A549 (cell line): ENCODE results near the gene TRAM2. TPM values are rescaled to one million over a fixed set of nuclear protein-coding genes. Genes with fewer than 3 reads are reported as not detected.

Source experiments
- ATAC-seq, 2 experiments: fragments of 200-7000 bp in 1 of 2; fragments of >200 bp in 1 of 2; cut with Nextera tagmentation in 1 of 2; cut with Tn5 transposase in 1 of 2; 3 replicates each; pipeline versions ENCODE4 v1.8.0 to v1.9.1; 2018 to 2020; ENCODE audit warnings: mild to moderate bottlenecking in 1 of 2, moderate library complexity in 1 of 2
- CTCF ChIA-PET: fragments of 300-600 bp; sonication (Branson Sonifier 250); formaldehyde crosslinking; extraction: SDS; loops from one replicate; lab custom pipeline; 2021; ENCODE audit warnings: antibody characterized with exemption, inconsistent platforms; lab: Yijun Ruan, JAX
- POLR2A ChIA-PET: fragments of 350-600 bp; formaldehyde crosslinking; extraction: SDS; loops from one replicate; lab custom pipeline; 2021; ENCODE audit warnings: antibody characterized with exemption, inconsistent platforms; lab: Yijun Ruan, JAX
- DNase-seq, 2 experiments: peaks; one replicate each; pipeline versions ENCODE4 v3.0.0 to v3.0.0-alpha.2; 2011 to 2016; ENCODE audit warnings: low read depth in 1 of 2, low spot score in 1 of 2
- FAIRE-seq: peaks from 2 replicates; lab custom pipeline; 2011; peaks lifted over from hg19 to GRCh38; lab: Jason Lieb, UNC
- H3K27ac ChIP-seq, 2 experiments: fragments of >200 bp; sonication (Bioruptor Twin); formaldehyde crosslinking; 3 replicates each; pipeline ENCODE4 v1.5.1; 2016 to 2017
- H3K4me1 ChIP-seq: fragments of >200 bp; sonication (Bioruptor Twin); formaldehyde crosslinking; 3 replicates; pipeline ENCODE4 v1.6.1; 2016
- H3K4me2 ChIP-seq: fragments of >200 bp; sonication (Bioruptor Twin); formaldehyde crosslinking; 3 replicates; pipeline ENCODE4 v1.6.1; 2016
- H3K4me3 ChIP-seq: fragments of >200 bp; sonication (Bioruptor Twin); formaldehyde crosslinking; 3 replicates; pipeline ENCODE4 v1.5.1; 2016
- H3K9me3 ChIP-seq: fragments of >200 bp; sonication (Bioruptor Twin); formaldehyde crosslinking; 3 replicates; pipeline ENCODE4 v1.6.1; 2016
- ATOH8 ChIP-seq: fragments of 250-450 bp; sonication (Bioruptor Pico); IDR thresholded peaks from 2 replicates; pipeline ENCODE4 v1.5.0; 2020; ENCODE audit warnings: low read depth, mild to moderate bottlenecking, moderate library complexity
- BCL3 ChIP-seq: fragments of >200 bp; sonication (Bioruptor Twin); formaldehyde crosslinking; IDR thresholded peaks from 3 replicates; pipeline ENCODE4 v1.6.1; 2016
- CBX2 ChIP-seq: fragments of 200-600 bp; sonication (generic); IDR thresholded peaks from 2 replicates; pipeline ENCODE4 v1.6.1; 2016; ENCODE audit warnings: low read depth, mild to moderate bottlenecking, borderline replicate concordance
- CBX8 ChIP-seq: fragments of 200-600 bp; sonication (generic); IDR thresholded peaks from 2 replicates; pipeline ENCODE4 v1.6.1; 2016
- EHMT2 ChIP-seq: fragments of 200-600 bp; sonication (generic); IDR thresholded peaks from 2 replicates; pipeline ENCODE4 v1.6.1; 2016; ENCODE audit warnings: antibody characterized with exemption, low read depth, mild to moderate bottlenecking, moderate library complexity
- GATA3 ChIP-seq: IDR thresholded peaks from 2 replicates; pipeline ENCODE4 v1.6.1; 2012; ENCODE audit warnings: borderline replicate concordance
- HOXB5 ChIP-seq: fragments of 250-450 bp; sonication (Bioruptor Pico); IDR thresholded peaks from 2 replicates; pipeline ENCODE4 v1.5.0; 2020; ENCODE audit warnings: mild to moderate bottlenecking, moderate library complexity
- JUN ChIP-seq, 2 experiments: fragments of >200 bp; sonication (Bioruptor Twin); formaldehyde crosslinking; IDR thresholded peaks; 2 replicates in 1 of 2; 3 replicates in 1 of 2; pipeline ENCODE4 v1.6.1; 2016 to 2017
- KDM1A ChIP-seq: fragments of 200-600 bp; sonication (generic); IDR thresholded peaks from 2 replicates; pipeline ENCODE4 v1.6.1; 2016; ENCODE audit warnings: low read depth, mild to moderate bottlenecking
- KDM5A ChIP-seq: fragments of 200-600 bp; sonication (generic); IDR thresholded peaks from 2 replicates; pipeline ENCODE4 v1.6.1; 2016; ENCODE audit warnings: antibody characterized with exemption, mild to moderate bottlenecking
- MAFK ChIP-seq: fragments of 450-650 bp; IDR thresholded peaks from 2 replicates; pipeline ENCODE4 v1.6.1; 2014; ENCODE audit not compliant: partially characterized antibody
- MAZ ChIP-seq: fragments of 150-350 bp; IDR thresholded peaks from 2 replicates; pipeline ENCODE4 v1.6.1; 2014; ENCODE audit warnings: antibody characterized with exemption, low read depth, low read length, borderline replicate concordance
- MYC ChIP-seq: IDR thresholded peaks from 2 replicates; pipeline ENCODE4 v1.6.1; 2012; ENCODE audit warnings: mild to moderate bottlenecking, inconsistent platforms, low read length, improper control_type of control experiment, borderline replicate concordance
- NFE2L2 ChIP-seq: fragments of 150-350 bp; conservative IDR thresholded peaks from 2 replicates; pipeline ENCODE4 v1.6.1; 2014; ENCODE audit warnings: low read length
- NR3C1 ChIP-seq: fragments of >200 bp; sonication (Bioruptor Twin); formaldehyde crosslinking; IDR thresholded peaks from 3 replicates; pipeline ENCODE4 v1.6.1; 2017
- POLR2A ChIP-seq: IDR thresholded peaks from 2 replicates; pipeline ENCODE4 v1.6.1; 2012; ENCODE audit warnings: mild to moderate bottlenecking, low read length
- RAD21 ChIP-seq, 2 experiments: fragments of >200 bp in 1 of 2; sonication (Bioruptor Twin) in 1 of 2; formaldehyde crosslinking in 1 of 2; IDR thresholded peaks in 1 of 2; conservative IDR thresholded peaks in 1 of 2; 2 replicates in 1 of 2; 3 replicates in 1 of 2; pipeline ENCODE4 v1.6.1; 2012 to 2018; ENCODE audit warnings: inconsistent platforms in 1 of 2
- RCOR1 ChIP-seq: fragments of 150-350 bp; IDR thresholded peaks from 2 replicates; pipeline ENCODE4 v1.6.1; 2014; ENCODE audit warnings: antibody characterized with exemption, low read length, low read depth
- RFX5 ChIP-seq: fragments of 450-650 bp; IDR thresholded peaks from 2 replicates; pipeline ENCODE4 v1.7.1; 2014; ENCODE audit warnings: antibody characterized with exemption, mild to moderate bottlenecking, moderate library complexity
- TFCP2L1 ChIP-seq: fragments of 250-450 bp; sonication (Bioruptor Pico); IDR thresholded peaks from 2 replicates; pipeline ENCODE4 v1.5.0; 2021; ENCODE audit warnings: mild to moderate bottlenecking
- TP53 ChIP-seq: fragments of 250-450 bp; sonication (Bioruptor Pico); IDR thresholded peaks from 2 replicates; pipeline ENCODE4 v1.5.0; 2021; ENCODE audit warnings: mild to moderate bottlenecking, moderate library complexity
- WGBS: methylation state at CpG from one replicate; pipeline ENCODE4 v1.1.6; 2017; ENCODE audit errors: missing lambda C conversion rate; 5-methylcytosine and 5-hydroxymethylcytosine counted together
- polyA plus RNA-seq, 4 experiments: library from polyadenylated mRNA; depleted of rRNA in 3 of 4; stranded (reverse); fragments of >200 nt; fragmentation: RNase III in 1 of 4; extraction: RNeasy Plus Mini Kit Qiagen cat#74134 plus additional on column Dnase treatment in 1 of 4; gene quantifications; 2 replicates in 3 of 4; 3 replicates in 1 of 4; pipeline ENCODE4 v1.2.3, GENCODE V29; 2011 to 2017
- TF ChIP-seq, protein P1 (sequence below): IDR thresholded peaks from 2 replicates; pipeline ENCODE4 v1.6.1; 2012
- TF ChIP-seq, protein P2 (sequence below): fragments of >200 bp; sonication (Bioruptor Twin); formaldehyde crosslinking; IDR thresholded peaks from 3 replicates; pipeline ENCODE4 v1.5.1; 2016
- TF ChIP-seq, protein P3 (sequence below): fragments of 200-600 bp; sonication (generic); IDR thresholded peaks from 2 replicates; pipeline ENCODE4 v1.6.1; 2016; ENCODE audit warnings: antibody characterized with exemption, mild to moderate bottlenecking, moderate library complexity

TRAM2 gene
- polyA plus RNA-seq, 2 of the 4 experiments (the other 2 are of a cell fraction): 16.4 to 25.4 TPM

- TF ChIP-seq HOXB5 (CRISPR knock-in tag): no peak
- TF ChIP-seq RCOR1: no peak
- TF ChIP-seq, protein P1, sequence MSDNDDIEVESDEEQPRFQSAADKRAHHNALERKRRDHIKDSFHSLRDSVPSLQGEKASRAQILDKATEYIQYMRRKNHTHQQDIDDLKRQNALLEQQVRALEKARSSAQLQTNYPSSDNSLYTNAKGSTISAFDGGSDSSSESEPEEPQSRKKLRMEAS: no peak
- TF ChIP-seq TP53: no peak
- TF ChIP-seq NR3C1: no peak
- TF ChIP-seq CBX2: no peak
- no peak for TF ChIP-seq POLR2A
- no peak for TF ChIP-seq NFE2L2
- FAIRE-seq: no peak
- ATAC-seq: no peak
- WGBS: 87% methylated on average over 6 of the region's 6 CpGs
- no peak for DNase-seq
- Histone ChIP-seq H3K27ac (peak overlapping the region in 1 of 2 experiments; percentile 10; a peak in 1 of 6 replicates), H3K4me1 (peaks cover 35% of the 10 kb centered on the region; the same call in 2 of the 3 replicates), H3K4me3 (no peak overlapping the region), H3K4me2 (no peak overlapping the region), H3K9me3 (no peaks in the 10 kb centered on the region)
- ChIA-PET POLR2A (no interaction called here), CTCF (interaction anchor here (0.7 to 1.6 kb wide), 4 partner anchors 21 to 62 kb away, joined by 3 to 5 read pairs (median 4); partner anchors contain the start of gene TRAM2)
Measured at GRCh38 chr6:52536424-52536916, 40.4 kb downstream of the TRAM2 start.

GRCh38 chr6:52535711-52536423 lies 41.0 kb downstream of the TRAM2 start:
- Histone ChIP-seq H3K4me2 (no peak overlapping the region), H3K27ac (no peak overlapping the region), H3K9me3 (no peaks in the 10 kb centered on the region), H3K4me3 (no peak overlapping the region), H3K4me1 (peaks cover 33% of the 10 kb centered on the region; the same call in 2 of the 3 replicates)
- ATAC-seq (no peak), FAIRE-seq (no peak), DNase-seq (no peak)
- TF ChIP-seq RFX5 (no peak), MAZ (no peak), EHMT2 (no peak), TP53 (no peak), KDM1A (no peak), BCL3 (no peak), CBX8 (no peak), ATOH8 (CRISPR knock-in tag) (no peak), RAD21 (conservative IDR thresholded peaks at IDR 0.05 in 1 of 2, IDR thresholded peaks at IDR 0.05 in 1 of 2) (no peak), NFE2L2 (no peak), JUN (IDR thresholded peaks at IDR 0.05) (no peak), TFCP2L1 (CRISPR knock-in tag) (no peak), GATA3 (no peak), MAFK (no peak), MYC (no peak), KDM5A (no peak)
- TF ChIP-seq, protein P2, sequence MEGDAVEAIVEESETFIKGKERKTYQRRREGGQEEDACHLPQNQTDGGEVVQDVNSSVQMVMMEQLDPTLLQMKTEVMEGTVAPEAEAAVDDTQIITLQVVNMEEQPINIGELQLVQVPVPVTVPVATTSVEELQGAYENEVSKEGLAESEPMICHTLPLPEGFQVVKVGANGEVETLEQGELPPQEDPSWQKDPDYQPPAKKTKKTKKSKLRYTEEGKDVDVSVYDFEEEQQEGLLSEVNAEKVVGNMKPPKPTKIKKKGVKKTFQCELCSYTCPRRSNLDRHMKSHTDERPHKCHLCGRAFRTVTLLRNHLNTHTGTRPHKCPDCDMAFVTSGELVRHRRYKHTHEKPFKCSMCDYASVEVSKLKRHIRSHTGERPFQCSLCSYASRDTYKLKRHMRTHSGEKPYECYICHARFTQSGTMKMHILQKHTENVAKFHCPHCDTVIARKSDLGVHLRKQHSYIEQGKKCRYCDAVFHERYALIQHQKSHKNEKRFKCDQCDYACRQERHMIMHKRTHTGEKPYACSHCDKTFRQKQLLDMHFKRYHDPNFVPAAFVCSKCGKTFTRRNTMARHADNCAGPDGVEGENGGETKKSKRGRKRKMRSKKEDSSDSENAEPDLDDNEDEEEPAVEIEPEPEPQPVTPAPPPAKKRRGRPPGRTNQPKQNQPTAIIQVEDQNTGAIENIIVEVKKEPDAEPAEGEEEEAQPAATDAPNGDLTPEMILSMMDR: no peak
- TF ChIP-seq, protein P3, sequence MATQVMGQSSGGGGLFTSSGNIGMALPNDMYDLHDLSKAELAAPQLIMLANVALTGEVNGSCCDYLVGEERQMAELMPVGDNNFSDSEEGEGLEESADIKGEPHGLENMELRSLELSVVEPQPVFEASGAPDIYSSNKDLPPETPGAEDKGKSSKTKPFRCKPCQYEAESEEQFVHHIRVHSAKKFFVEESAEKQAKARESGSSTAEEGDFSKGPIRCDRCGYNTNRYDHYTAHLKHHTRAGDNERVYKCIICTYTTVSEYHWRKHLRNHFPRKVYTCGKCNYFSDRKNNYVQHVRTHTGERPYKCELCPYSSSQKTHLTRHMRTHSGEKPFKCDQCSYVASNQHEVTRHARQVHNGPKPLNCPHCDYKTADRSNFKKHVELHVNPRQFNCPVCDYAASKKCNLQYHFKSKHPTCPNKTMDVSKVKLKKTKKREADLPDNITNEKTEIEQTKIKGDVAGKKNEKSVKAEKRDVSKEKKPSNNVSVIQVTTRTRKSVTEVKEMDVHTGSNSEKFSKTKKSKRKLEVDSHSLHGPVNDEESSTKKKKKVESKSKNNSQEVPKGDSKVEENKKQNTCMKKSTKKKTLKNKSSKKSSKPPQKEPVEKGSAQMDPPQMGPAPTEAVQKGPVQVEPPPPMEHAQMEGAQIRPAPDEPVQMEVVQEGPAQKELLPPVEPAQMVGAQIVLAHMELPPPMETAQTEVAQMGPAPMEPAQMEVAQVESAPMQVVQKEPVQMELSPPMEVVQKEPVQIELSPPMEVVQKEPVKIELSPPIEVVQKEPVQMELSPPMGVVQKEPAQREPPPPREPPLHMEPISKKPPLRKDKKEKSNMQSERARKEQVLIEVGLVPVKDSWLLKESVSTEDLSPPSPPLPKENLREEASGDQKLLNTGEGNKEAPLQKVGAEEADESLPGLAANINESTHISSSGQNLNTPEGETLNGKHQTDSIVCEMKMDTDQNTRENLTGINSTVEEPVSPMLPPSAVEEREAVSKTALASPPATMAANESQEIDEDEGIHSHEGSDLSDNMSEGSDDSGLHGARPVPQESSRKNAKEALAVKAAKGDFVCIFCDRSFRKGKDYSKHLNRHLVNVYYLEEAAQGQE: no peak
- ChIA-PET POLR2A (no interaction called here), CTCF (interaction anchor here (0.7 to 1.6 kb wide), 5 partner anchors 20 to 62 kb away, joined by 3 to 5 read pairs (median 3); partner anchors contain the start of gene TRAM2)
- 87% methylated on average over 5 of the region's 5 CpGs for WGBS
